HG02571 (cell line): ENCODE results near the gene CTDP1.

ENCODE experiments used
- ATAC-seq: cut with Tn5 transposase; IDR thresholded peaks from one replicate; pipeline ENCODE4 v1.9.1; 2021; ENCODE audit warnings: mild to moderate bottlenecking, moderate library complexity; ENCODE audit not compliant: unreplicated experiment

CTDP1 gene

GRCh38 chr18:79790996-79791972 is 111.7 kb downstream of the CTDP1 start:
- ATAC-seq: no peak

- ATAC-seq: no peak
These were observed 112.7 kb downstream of the CTDP1 start for GRCh38 chr18:79792096-79792987.

GRCh38 chr18:79792988-79793355 is 113.4 kb downstream of the CTDP1 start:
- ATAC-seq: no peak

- no peak for ATAC-seq
These were observed 115.2 kb downstream of the CTDP1 start for GRCh38 chr18:79794846-79795245.

GRCh38 chr18:79795446-79795845 is 115.8 kb downstream of the CTDP1 start:
- ATAC-seq: no peak

GRCh38 chr18:79796016-79796415 is 116.4 kb downstream of the CTDP1 start:
- no peak for ATAC-seq

- no peak for ATAC-seq
These were observed 117.2 kb downstream of the CTDP1 start for GRCh38 chr18:79796531-79797405.

- no peak for ATAC-seq
These were observed 118.1 kb downstream of the CTDP1 start, which contains the start of gene KCNG2 for GRCh38 chr18:79797518-79798345. Gene KCNG2 (plus strand): TSS chr18:79797938. CDS start chr18:79863668, 65,730 bp downstream.

- no peak for ATAC-seq
These were observed 118.9 kb downstream of the CTDP1 start for GRCh38 chr18:79798346-79798998.

GRCh38 chr18:79798999-79799370 is 119.4 kb downstream of the CTDP1 start:
- ATAC-seq: no peak

- no peak for ATAC-seq
These were observed 120.2 kb downstream of the CTDP1 start for GRCh38 chr18:79799619-79800370.

GRCh38 chr18:79800371-79801180 is 121.0 kb downstream of the CTDP1 start:
- ATAC-seq: no peak

- no peak for ATAC-seq
These were observed 121.6 kb downstream of the CTDP1 start for GRCh38 chr18:79801217-79801616.

- no peak for ATAC-seq
These were observed 122.0 kb downstream of the CTDP1 start for GRCh38 chr18:79801641-79802040.

- ATAC-seq: no peak
These were observed 122.7 kb downstream of the CTDP1 start for GRCh38 chr18:79802298-79802697.

GRCh38 chr18:79803611-79804051 is 124.0 kb downstream of the CTDP1 start:
- ATAC-seq: no peak
